SKM-1 (cell line): Measurements from ENCODE around the gene LRIG2.
"Not testable (repeated sequence)": the region's sequence is repeated elsewhere in the genome, so short reads cannot be mapped to it uniquely, and the experiment has no call there.

Experiments used
- DNase-seq: peaks from one replicate; lab custom pipeline; 2025; ENCODE audit not compliant: unreplicated experiment; lab: John Stamatoyannopoulos, UW

The LRIG2 gene

DNA sequence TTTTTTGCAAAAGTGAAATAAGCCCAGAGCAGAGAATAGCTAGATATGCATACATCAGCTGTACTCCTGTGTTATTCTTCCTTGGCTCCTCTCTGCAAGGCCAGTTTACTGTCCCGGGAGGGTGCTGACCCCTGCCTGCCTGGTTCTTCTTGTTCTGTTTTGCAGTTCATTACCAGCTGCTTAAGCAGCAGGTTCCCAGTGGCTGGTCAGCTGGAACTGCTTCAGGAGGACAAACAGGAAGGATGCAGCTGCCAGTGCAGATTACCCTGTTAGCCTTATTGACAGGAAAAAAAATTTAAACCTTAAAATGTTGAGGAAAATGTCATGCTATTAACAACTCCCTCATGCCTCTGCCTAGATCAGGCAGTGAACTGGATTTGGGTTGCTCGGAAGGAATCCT, 16.0 kb upstream of the LRIG2 start:
- no peak for DNase-seq

DNA sequence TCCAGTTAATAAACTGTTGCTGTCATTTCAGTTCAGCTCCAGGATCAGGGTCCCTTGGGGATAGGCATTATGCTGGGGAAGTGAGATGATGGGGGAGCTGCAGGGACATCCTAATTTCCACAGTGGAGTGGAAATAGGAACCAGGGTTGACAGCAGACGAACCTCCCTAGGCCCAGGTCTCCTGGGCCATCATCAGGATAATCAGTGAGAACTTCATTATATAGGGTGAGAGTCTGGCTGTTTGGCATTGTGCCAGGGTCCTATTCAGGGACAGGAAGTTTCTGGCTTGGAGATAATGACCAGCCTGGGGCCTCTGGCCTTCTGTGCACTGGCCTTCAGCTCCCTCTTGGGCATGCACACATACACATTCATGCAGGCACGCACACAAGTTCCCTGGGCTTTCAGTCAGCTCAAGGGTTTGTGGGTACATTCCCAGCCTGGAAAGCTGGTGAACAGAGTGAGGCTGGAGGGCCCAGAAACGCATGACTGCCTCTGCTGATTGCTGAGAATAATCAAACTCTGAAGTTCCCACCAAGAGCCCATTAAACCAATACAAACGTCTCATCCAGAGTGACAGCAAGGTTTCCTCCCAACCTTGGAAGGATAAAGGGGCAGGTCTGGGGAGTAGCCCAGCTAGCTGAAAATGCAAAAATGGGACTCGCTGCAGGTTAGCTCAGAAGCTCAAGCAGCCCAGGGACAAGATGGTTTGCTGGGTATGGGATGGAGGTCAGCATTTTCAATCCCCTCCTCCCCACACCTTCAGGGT, 13.9 kb upstream of the LRIG2 start:
- no peak for DNase-seq

DNA sequence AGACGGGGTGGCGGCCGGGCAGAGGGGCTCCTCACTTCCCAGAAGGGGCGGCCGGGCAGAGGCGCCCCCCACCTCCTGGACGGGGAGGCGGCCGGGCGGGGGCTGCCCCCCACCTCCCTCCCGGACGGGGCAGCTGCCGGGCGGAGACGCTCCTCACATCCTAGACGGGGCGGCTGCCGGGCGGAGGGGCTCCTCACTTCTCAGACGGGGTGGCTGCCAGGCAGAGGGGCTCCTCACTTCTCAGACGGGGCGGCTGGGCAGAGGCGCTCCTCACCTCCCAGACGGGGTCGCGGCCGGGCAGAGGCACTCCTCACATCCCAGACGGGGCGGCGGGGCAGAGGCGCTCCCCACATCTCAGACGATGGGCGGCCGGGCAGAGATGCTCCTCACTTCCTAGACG, 9.5 kb upstream of the LRIG2 start:
- DNase-seq: not testable (repeated sequence)

DNA sequence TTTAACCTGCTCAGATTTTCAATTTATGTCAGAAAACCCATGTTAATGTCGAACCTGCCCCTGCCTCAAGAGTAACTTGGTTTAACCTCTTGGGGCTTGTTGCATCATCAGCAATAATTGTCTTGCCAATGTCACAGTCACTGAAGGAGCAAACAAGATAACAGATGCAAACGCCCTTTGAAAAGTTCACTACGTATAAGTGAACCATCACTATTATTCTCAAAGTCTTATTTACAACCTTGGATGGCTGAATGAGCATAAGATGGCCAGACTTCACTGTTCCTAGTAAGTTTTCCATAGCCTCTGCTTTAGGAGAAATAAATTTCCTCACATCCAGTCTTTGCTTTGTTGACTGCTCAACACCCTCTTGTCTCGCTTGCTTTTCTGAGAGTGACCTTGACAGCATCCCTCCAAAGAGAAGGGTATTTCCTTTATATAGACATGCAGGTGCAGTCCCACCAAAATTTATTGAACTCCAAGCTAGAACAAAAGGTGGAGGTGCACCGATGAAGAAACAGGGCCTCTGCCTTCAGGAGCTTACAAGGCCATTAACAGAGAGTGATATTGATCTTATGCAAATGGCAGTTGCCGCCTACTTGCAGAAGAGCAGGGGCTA, 749 bp upstream of the LRIG2 start:
- DNase-seq: no peak

DNA sequence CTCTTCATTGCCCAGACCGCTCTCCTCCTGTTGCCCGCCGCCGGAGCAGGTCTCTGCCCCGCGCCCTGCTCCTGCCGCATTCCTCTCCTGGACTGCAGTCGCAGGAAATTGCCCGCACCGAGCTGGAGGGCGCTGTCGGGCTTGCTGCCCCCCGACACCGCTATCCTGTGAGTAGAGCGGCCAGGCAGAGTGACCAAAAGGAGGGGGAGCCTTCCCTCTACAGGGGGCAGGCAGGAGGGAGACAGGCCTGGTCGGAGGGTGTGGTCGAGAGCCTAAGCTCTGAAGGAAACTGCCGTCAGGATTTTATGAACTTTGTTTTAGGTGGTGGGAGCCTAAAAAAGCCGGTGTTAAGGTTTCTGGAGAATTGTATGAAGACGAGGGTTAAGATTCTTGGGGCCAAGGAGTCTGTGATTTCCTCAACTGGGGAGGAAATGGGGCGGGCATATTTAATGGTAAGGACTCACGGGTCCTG, 517 bp downstream of the LRIG2 start:
- no peak for DNase-seq

DNA sequence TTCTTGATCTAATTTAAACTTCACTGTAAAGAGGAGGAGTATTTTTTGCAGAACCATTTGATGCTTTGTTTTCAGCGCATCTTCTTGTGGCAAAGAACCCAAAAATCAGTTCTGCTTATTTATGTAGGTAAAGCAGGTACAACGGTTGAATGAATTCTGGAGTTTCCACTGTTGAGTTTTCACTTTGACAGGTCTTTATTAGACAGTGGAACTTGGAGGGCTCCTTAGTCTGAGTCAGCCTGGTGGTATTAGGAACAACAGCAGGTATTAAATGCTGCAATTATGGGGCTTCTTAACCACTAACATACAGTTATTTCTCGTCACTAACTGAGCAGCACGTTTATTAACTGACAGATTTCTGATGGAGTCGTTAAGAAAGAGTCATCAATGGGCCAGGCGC, 1.2 kb downstream of the LRIG2 start:
- no peak for DNase-seq

DNA sequence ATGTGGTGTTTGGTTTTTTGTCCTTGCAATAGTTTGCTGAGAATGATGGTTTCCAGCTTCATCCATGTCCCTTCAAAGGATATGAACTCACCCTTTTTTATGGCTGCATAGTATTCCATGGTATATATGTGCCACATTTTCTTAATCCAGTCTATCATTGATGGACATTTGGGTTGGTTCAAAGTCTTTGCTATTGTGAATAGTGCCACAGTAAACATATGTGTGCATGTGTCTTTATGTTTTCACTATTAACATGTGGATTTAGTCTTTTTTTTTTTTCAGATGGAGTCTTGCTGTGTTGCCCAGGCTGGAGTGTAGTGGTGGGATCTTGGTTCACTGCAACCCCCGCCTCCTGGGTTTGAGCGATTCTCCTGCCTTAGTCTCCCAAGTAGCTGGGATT, 5.0 kb downstream of the LRIG2 start:
- not testable (repeated sequence) for DNase-seq

DNA sequence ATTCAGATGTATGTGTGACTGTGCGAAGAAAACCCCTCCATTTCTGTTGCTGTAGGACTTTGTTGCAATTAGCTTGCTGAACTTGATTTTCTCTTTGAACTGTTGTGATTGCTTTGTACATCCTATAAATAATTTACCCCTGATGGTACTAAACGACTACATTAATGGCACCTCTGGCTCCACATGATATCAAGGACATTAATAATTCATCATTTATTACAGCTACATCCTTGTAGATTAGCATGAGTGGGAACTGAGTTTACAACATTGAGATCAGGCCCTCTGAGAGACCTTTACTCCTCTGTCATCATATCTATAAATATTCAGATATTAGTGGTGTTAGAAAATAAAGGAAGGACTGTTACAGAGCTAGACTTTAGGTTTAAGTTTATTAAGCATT, 13.5 kb downstream of the LRIG2 start:
- no peak for DNase-seq

DNA sequence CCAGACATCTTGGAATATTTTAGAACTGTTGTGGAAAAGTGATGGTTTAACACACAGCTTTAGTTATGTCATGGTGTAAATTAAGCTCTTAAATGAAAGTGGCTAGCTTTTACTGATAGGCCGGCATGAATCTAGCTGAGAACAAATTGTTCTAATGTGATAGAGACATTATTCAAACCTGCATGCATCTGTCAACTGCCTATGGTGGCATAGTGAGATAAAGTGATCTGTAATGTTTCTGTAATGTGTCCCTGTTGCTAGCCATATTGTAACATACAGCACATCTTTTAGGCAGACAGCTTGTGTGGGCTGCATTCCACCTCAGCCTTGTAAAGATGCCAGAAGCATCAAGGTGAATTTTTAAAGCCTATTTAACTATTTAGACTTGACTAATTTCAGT, 16.0 kb downstream of the LRIG2 start:
- DNase-seq: no peak

DNA sequence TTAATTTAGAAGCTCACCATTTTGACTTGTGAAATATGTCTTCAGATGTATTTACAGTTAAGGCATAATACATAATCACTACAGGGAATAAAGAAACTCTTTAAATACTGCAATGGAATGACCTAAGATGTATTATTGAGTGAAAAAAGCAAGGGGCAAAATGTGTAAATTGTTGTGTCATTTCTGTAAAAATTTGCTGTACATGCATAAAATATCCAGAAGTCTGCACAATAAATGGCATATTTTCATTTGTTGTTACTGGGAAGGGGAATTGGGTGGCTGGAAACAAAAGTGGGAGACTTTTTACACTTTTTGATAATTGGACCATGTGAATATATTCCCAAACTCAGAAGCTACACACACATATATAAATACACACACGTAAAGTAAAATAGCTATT, 17.1 kb downstream of the LRIG2 start:
- DNase-seq: no peak

DNA sequence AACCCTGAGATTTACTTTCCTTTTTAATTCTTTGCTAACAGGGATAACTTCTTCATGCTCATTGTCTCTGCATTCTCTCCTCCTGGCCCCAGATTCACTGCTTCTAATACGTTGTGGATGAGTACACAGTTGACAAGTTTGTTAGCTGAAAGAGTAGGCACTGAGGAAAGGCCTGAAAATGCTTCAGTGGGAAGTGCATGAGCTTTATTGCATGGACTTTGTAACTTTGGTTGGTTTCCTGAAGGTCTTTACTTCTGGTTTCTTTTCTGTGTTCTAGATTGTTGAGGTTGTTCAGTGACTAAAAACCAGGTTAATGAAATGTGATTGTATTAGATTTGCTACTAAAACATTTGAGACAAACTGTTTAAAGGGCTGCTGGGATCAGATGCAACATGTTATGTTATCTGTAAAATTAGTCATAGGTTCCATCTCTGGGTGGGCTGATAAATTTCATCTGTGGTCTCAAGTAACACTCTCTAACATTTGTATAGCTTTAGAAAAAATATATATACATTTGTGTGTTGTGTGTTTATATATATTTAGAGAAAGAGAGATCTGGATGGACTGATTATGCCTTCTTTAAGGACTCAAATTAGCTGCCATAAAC, 19.1 kb downstream of the LRIG2 start:
- DNase-seq: no peak

DNA sequence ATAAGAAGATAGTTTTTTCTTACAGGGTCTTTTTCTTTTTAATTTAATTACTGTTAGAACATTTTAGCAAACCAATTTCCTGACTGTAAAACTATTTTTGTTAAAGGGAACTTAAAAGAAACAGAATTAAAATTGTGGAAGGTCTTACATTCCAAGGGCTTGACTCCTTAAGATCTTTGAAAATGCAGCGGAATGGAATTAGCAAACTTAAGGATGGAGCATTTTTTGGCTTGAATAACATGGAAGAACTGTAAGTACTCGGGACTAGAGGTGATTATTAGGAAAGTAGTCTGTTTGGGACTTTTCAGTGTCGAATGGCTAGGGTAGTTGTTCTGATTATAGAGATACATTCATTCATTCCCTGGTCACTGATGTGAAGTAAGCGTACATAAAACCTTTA, 21.5 kb downstream of the LRIG2 start:
- no peak for DNase-seq

DNA sequence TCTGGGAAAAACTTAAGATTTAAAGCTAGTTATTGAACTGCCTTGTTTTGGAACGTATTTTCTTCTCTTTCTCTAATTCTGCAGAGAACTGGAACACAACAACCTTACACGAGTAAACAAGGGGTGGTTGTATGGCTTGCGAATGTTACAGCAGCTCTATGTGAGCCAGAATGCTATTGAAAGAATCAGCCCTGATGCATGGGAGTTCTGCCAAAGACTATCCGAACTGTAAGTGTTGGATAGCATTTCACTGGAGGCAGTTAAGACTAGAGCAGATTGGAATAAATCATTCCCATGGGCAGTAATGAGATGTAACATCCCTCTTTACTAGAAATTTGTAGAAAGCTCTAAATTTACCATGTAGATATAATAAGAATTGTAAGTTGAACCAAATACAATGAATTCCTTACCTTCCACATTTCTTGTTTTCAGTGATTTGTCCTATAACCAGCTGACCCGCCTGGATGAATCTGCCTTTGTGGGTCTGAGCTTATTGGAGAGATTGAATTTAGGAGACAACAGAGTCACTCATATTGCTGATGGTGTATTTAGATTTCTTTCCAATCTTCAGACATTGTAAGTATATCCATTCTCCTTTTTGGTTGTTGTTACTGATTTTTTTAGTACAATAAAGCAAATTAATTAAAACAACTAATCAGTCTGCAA, 22.9 kb downstream of the LRIG2 start:
- DNase-seq: no peak

DNA sequence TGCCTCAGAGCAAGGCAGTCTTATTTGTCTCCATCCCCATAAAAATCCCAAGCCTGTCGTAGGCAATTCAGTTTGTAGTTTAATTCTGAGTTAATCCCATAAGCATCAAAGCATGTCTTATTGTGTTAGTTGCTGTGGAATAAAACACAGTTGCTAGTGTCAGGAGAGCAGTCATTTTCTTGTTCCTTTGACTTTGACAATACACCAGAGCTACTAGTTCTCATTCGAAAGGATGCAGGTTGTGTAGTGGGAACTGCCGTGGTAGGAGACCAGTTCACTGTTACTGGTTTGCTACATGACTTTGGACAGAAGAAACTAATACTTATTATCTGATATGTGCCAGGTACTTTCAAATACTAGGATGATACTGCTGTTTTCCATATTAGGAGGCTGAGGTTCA, 23.5 kb downstream of the LRIG2 start:
- DNase-seq: no peak

DNA sequence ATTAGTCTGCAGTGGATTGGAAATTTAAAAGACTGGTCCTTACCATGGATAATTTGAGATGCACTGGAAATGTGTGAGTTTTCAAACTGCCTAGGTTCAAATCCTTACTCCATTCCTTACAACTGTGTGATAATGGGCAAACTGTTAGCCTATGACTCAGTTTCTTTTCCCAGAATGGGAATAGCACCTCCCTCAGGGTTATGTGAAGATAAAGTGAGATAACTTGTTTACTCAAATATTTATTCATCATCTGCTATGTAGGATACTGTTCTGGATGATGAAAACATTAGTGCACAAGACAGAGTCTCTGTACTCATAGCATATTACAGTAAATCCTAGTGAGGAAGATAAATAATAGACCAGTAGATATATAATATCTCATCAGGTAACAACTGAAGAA, 28.6 kb downstream of the LRIG2 start:
- no peak for DNase-seq

DNA sequence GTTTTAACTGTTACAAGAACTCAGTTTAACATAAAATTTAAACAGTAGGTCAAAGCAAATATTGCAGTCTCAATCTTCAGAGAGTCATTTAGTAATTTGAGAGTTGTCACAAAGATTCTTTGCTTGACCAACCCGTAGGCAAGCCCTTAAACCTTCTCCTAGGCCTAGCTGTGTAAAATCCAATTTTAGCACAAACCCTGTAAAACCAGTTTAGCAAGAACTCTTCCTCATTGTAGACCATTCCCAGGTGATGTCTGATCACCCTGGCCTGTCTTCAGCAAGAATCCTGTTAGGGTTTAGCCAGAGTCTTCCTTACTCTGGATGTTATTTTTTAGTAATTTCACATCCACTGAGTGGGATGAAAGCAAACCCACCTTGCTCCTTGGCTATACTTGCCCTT, 30.1 kb downstream of the LRIG2 start:
- no peak for DNase-seq

DNA sequence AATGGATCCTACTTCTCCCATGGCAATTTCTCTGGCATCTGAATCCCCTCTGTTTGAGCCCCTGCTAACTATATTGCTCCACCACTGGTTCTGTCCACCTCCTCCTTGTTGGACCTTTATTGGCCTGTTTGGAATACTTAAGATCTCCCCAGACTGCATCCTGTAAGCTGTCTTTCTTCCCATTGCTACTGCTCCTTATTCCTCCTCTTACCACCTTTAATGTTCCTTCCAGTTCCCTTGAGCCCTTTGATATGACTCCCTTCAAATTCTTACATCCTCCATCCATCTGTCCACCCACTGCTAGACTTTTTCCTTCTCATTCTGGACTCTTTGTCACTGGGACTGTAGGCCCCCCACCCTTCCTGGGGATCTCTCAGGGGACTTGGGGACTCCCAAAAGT, 31.0 kb downstream of the LRIG2 start:
- DNase-seq: no peak

DNA sequence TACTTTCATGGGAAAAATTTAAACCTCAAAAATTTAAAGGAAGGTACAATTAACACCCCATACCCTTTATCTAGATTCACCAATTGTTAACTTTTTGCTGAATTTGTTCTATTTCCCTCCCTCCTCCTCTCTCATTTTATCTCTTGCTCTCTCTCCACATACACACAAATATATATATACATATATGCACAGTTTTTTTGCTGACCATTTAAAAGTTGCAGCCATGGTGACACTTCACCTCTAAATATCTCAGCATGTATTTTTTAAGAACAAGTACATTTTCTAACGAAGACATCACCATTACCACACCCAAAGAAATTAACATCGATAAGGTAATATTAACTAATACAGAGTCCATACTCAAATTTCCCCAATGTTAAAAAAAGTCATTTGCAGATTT, 33.9 kb downstream of the LRIG2 start:
- no peak for DNase-seq

DNA sequence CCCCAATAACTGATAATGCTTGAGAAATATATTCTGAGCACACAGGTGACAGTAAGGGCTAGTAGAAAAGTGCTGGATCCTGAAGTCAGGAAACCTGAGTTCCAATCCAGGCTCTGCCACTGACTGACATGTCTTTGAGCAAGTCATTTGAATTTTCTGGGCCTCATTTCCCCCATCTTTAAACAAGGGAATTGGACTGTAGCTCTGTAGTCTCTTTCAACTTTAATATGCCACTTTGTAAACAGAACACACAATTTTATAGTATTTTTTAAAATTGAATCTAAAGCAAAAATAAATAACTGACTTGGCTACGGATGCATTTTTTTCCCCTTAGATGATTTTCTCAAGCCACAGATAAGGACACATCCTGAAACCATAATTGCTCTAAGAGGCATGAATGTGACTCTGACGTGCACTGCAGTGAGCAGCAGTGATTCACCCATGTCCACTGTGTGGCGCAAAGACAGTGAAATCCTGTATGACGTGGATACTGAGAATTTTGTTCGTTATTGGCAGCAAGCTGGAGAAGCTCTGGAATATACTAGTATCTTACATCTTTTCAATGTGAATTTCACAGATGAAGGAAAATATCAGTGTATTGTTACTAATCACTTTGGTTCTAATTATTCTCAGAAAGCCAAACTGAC, 37.0 kb downstream of the LRIG2 start:
- no peak for DNase-seq

DNA sequence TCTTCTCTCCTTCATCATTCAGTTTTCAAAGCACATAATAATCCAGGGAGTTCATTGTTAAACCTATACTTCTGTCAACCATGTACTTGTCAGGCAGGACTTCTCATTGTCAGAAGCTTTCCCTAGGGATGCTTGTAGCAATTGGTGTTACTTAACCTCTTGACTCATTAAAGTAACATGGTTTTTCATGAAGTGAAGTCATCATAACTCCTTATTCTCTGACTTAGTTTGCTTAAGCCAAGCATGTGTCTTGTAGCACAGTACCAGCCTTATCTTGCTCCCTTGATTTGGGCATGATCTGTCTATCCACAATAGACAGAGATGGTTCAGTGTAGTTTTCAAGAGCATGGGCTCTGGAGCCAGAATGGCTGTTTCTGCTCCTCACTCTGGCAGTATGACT, 45.3 kb downstream of the LRIG2 start:
- DNase-seq: no peak

DNA sequence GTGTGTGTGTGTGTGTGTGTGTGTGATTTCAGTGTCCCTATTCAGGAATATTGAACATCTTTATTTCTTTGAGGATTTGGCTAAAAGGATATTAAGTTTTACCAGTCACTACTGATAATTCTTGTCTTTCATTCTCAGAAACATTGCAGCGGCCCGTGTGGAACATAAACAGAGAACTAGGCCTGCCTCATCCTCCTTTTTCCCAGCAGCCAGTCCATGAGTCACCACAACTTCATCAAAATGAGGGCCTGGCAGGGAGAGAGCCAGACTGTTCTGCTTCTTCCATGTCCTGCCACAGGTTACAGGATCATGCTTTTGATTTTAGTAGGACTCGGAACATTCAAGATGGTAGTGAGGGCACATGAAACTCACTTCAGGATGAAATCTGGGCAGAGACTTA, 50.7 kb downstream of the LRIG2 start:
- no peak for DNase-seq
